ENCODE data around the gene AOX1.

Gene AOX1

GRCh38 chr2:200654823-200655222 lies 69.0 kb downstream of the AOX1 start:
- ATAC-seq (ENCODE audit: insufficient read depth, low read depth), result no peak

GRCh38 chr2:200655918-200656580 lies 70.2 kb downstream of the AOX1 start:
- Histone ChIP-seq H3K36me3 (ENCODE audit: insufficient read depth, low read length) (no peaks in the 10 kb centered on the region), H3K27ac (ENCODE audit: low read length) (no peak overlapping the region), H3K4me2 (ENCODE audit: insufficient read depth, low read length) (no peak overlapping the region), H3K9me3 (ENCODE audit: insufficient read depth, low read length, severe bottlenecking) (no peaks in the 10 kb centered on the region), H4K20me1 (ENCODE audit: insufficient read depth, low read length) (no peaks in the 10 kb centered on the region), H3K9ac (ENCODE audit: low read depth, low read length) (no peak overlapping the region), H3K27me3 (ENCODE audit: insufficient read depth, low read length, poor library complexity) (peaks cover 6% of the 10 kb centered on the region), H2AFZ (ENCODE audit: low read depth, low read length) (no peak overlapping the region), H3K4me1 (ENCODE audit: insufficient read depth, low read length) (no peaks in the 10 kb centered on the region), H3K79me2 (ENCODE audit: insufficient read depth, low read length) (no peaks in the 10 kb centered on the region), H3K4me3 (ENCODE audit: low read depth in 1 of 2, low read length in 2 of 2) (no peak overlapping the region)
- DNase-seq, result no peak
- ATAC-seq (ENCODE audit: insufficient read depth, low read depth), result no peak
- no peak for TF ChIP-seq EZH2 (IDR thresholded peaks at IDR 0.05; ENCODE audit: borderline replicate concordance, low read depth, low read length, severe bottlenecking)
- TF ChIP-seq CTCF (IDR thresholded peaks at IDR 0.05; ENCODE audit: borderline replicate concordance, extremely low read depth, low read length, poor library complexity, severe bottlenecking), result no peak

More at GRCh38 chr2:200654823-200655222, 69.0 kb downstream of the AOX1 start:
- Histone ChIP-seq H3K9ac (ENCODE audit: low read depth, low read length) (no peak overlapping the region), H3K36me3 (ENCODE audit: insufficient read depth, low read length) (no peaks in the 10 kb centered on the region), H3K79me2 (ENCODE audit: insufficient read depth, low read length) (no peaks in the 10 kb centered on the region), H3K4me1 (ENCODE audit: insufficient read depth, low read length) (no peaks in the 10 kb centered on the region), H2AFZ (ENCODE audit: low read depth, low read length) (no peak overlapping the region), H4K20me1 (ENCODE audit: insufficient read depth, low read length) (no peaks in the 10 kb centered on the region), H3K27ac (ENCODE audit: low read length) (no peak overlapping the region), H3K9me3 (ENCODE audit: insufficient read depth, low read length, severe bottlenecking) (no peaks in the 10 kb centered on the region), H3K27me3 (ENCODE audit: insufficient read depth, low read length, poor library complexity) (peaks cover 6% of the 10 kb centered on the region), H3K4me3 (ENCODE audit: low read depth in 1 of 2, low read length in 2 of 2) (no peak overlapping the region), H3K4me2 (ENCODE audit: insufficient read depth, low read length) (no peak overlapping the region)
- TF ChIP-seq CTCF (IDR thresholded peaks at IDR 0.05; ENCODE audit: borderline replicate concordance, extremely low read depth, low read length, poor library complexity, severe bottlenecking), result no peak
- TF ChIP-seq EZH2 (IDR thresholded peaks at IDR 0.05; ENCODE audit: borderline replicate concordance, low read depth, low read length, severe bottlenecking), result no peak
- DNase-seq, result no peak

- TF ChIP-seq EZH2 (IDR thresholded peaks at IDR 0.05; ENCODE audit: borderline replicate concordance, low read depth, low read length, severe bottlenecking), result no peak
Measured at GRCh38 chr2:200658278-200658864, 72.6 kb downstream of the AOX1 start.

GRCh38 chr2:200659410-200659809 lies 73.6 kb downstream of the AOX1 start:
- Histone ChIP-seq H3K27ac (ENCODE audit: low read length) (no peak overlapping the region), H3K36me3 (ENCODE audit: insufficient read depth, low read length) (no peaks in the 10 kb centered on the region), H3K4me1 (ENCODE audit: insufficient read depth, low read length) (no peaks in the 10 kb centered on the region), H3K9me3 (ENCODE audit: insufficient read depth, low read length, severe bottlenecking) (no peaks in the 10 kb centered on the region), H3K79me2 (ENCODE audit: insufficient read depth, low read length) (no peaks in the 10 kb centered on the region), H2AFZ (ENCODE audit: low read depth, low read length) (no peak overlapping the region), H3K4me3 (ENCODE audit: low read depth in 1 of 2, low read length in 2 of 2) (no peak overlapping the region), H3K9ac (ENCODE audit: low read depth, low read length) (no peak overlapping the region), H4K20me1 (ENCODE audit: insufficient read depth, low read length) (no peaks in the 10 kb centered on the region), H3K27me3 (ENCODE audit: insufficient read depth, low read length, poor library complexity) (peaks cover 12% of the 10 kb centered on the region), H3K4me2 (ENCODE audit: insufficient read depth, low read length) (no peak overlapping the region)
- no peak for ATAC-seq (ENCODE audit: insufficient read depth, low read depth)
- no peak for DNase-seq
- TF ChIP-seq EZH2 (IDR thresholded peaks at IDR 0.05; ENCODE audit: borderline replicate concordance, low read depth, low read length, severe bottlenecking) (no peak), CTCF (IDR thresholded peaks at IDR 0.05; ENCODE audit: borderline replicate concordance, extremely low read depth, low read length, poor library complexity, severe bottlenecking) (no peak)

More at GRCh38 chr2:200658278-200658864, 72.6 kb downstream of the AOX1 start:
- Histone ChIP-seq H2AFZ (ENCODE audit: low read depth, low read length) (no peak overlapping the region), H3K79me2 (ENCODE audit: insufficient read depth, low read length) (no peaks in the 10 kb centered on the region), H3K36me3 (ENCODE audit: insufficient read depth, low read length) (no peaks in the 10 kb centered on the region), H3K9ac (ENCODE audit: low read depth, low read length) (no peak overlapping the region), H3K4me3 (ENCODE audit: low read depth in 1 of 2, low read length in 2 of 2) (no peak overlapping the region), H3K4me1 (ENCODE audit: insufficient read depth, low read length) (no peaks in the 10 kb centered on the region), H3K27ac (ENCODE audit: low read length) (no peak overlapping the region), H3K27me3 (ENCODE audit: insufficient read depth, low read length, poor library complexity) (peaks cover 12% of the 10 kb centered on the region), H3K9me3 (ENCODE audit: insufficient read depth, low read length, severe bottlenecking) (no peaks in the 10 kb centered on the region), H4K20me1 (ENCODE audit: insufficient read depth, low read length) (no peaks in the 10 kb centered on the region), H3K4me2 (ENCODE audit: insufficient read depth, low read length) (no peak overlapping the region)
- ATAC-seq (ENCODE audit: insufficient read depth, low read depth) (no peak), DNase-seq (no peak)

All from DND-41 (cell line).